ENCODE measurements around the gene C6orf47. TPM values are rescaled to one million over a fixed set of nuclear protein-coding genes. Genes with fewer than 3 reads are reported as not detected.

Gene C6orf47
- total and polyA plus RNA-seq, 2 donors from 2014 or later = 25.5 to 26.5 TPM

DNA sequence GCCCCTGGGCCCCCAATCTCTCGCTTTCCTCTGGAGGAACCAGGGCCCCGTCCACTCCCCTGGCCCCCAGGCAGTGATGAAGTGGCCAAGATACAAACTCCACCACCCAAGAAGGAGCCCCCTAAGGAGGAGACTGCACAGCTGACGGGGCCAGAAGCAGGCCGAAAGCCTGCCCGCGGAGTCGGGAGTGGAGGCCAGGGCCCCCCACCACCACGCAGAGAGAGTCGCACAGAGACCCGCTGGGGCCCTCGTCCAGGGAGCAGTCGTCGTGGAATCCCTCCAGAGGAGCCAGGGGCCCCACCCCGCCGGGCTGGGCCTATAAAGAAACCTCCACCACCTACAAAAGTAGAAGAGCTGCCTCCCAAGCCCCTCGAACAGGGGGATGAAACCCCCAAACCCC is 29.4 kb downstream of the C6orf47 start:
- Histone ChIP-seq H3K4me1 (ENCODE audit: control insufficient read depth in 2 of 3, insufficient read depth in 2 of 3, low read depth in 1 of 3, low read length in 3 of 3) (no peaks in the 10 kb centered on the region), H3K9me3 (ENCODE audit: control insufficient read depth in 2 of 3, insufficient read depth in 1 of 3, low read length in 3 of 3) (no peaks in the 10 kb centered on the region), H3K36me3 (ENCODE audit: control insufficient read depth in 2 of 3, insufficient read depth in 3 of 3, low read length in 3 of 3) (peaks cover 20 to 79% (median 39%) of the 10 kb centered on the region in 3 donors), H3K27me3 (ENCODE audit: control insufficient read depth, insufficient read depth, low read length) (no peaks in the 10 kb centered on the region), H3K9ac (ENCODE audit: low read length in 3 of 3) (no peak overlapping the region), H3K4me3 (ENCODE audit: low read length in 3 of 3) (no peak overlapping the region), H3K27ac (ENCODE audit: low read depth in 2 of 2, low read length in 2 of 2) (no peak overlapping the region)
- FAIRE-seq = no peak
- no peak for DNase-seq
- TF ChIP-seq CTCF (IDR thresholded peaks at IDR 0.05; ENCODE audit: borderline replicate concordance, extremely low read depth, insufficient read depth) = no peak
- intact Hi-C loops (cut with DNase I) = no loop called here

- H3K4me1 ChIP-seq (ENCODE audit: control insufficient read depth in 2 of 3, insufficient read depth in 2 of 3, low read depth in 1 of 3, low read length in 3 of 3) = no peaks in the 10 kb centered on the region
- no peak overlapping the region for H3K27ac ChIP-seq (ENCODE audit: low read depth in 2 of 2, low read length in 2 of 2)
- no peaks in the 10 kb centered on the region for H3K9me3 ChIP-seq (ENCODE audit: control insufficient read depth in 2 of 3, insufficient read depth in 1 of 3, low read length in 3 of 3)
- no peak for DNase-seq
- intact Hi-C loops (cut with DNase I) = no loop called here
- no peak for FAIRE-seq
- no peaks in the 10 kb centered on the region for H3K27me3 ChIP-seq (ENCODE audit: control insufficient read depth, insufficient read depth, low read length)
- H3K4me3 ChIP-seq (ENCODE audit: low read length in 3 of 3) = no peak overlapping the region
- TF ChIP-seq CTCF (IDR thresholded peaks at IDR 0.05; ENCODE audit: borderline replicate concordance, extremely low read depth, insufficient read depth) = no peak
- H3K9ac ChIP-seq (ENCODE audit: low read length in 3 of 3) = no peak overlapping the region
- peaks cover 27 to 80% (median 43%) of the 10 kb centered on the region in 3 donors for H3K36me3 ChIP-seq (ENCODE audit: control insufficient read depth in 2 of 3, insufficient read depth in 3 of 3, low read length in 3 of 3)
Measured at GRCh38 chr6:31630177-31630934, 30.2 kb downstream of the C6orf47 start.

GRCh38 chr6:31629014-31629413 is 31.6 kb downstream of the C6orf47 start:
- Histone ChIP-seq H3K36me3 (ENCODE audit: control insufficient read depth in 2 of 3, insufficient read depth in 3 of 3, low read length in 3 of 3) (peaks cover 30 to 79% (median 46%) of the 10 kb centered on the region in 3 donors), H3K27me3 (ENCODE audit: control insufficient read depth, insufficient read depth, low read length) (no peaks in the 10 kb centered on the region), H3K9me3 (ENCODE audit: control insufficient read depth in 2 of 3, insufficient read depth in 1 of 3, low read length in 3 of 3) (no peaks in the 10 kb centered on the region), H3K27ac (ENCODE audit: low read depth in 2 of 2, low read length in 2 of 2) (no peak overlapping the region), H3K9ac (ENCODE audit: low read length in 3 of 3) (no peak overlapping the region), H3K4me1 (ENCODE audit: control insufficient read depth in 2 of 3, insufficient read depth in 2 of 3, low read depth in 1 of 3, low read length in 3 of 3) (no peaks in the 10 kb centered on the region), H3K4me3 (ENCODE audit: low read length in 3 of 3) (no peak overlapping the region)
- no peak for DNase-seq
- FAIRE-seq = no peak
- intact Hi-C loops (cut with DNase I) = no loop called here
- no peak for TF ChIP-seq CTCF (IDR thresholded peaks at IDR 0.05; ENCODE audit: borderline replicate concordance, extremely low read depth, insufficient read depth)

Data from kidney (tissue), 14 donors.